Urinary bladder (tissue), 4 donors: ENCODE data around the gene CCDC18. TPM values are rescaled to one million over a fixed set of nuclear protein-coding genes. Genes with fewer than 3 reads are reported as not detected.

Experiments
- DNase-seq: peaks from one replicate; pipeline ENCODE4 v3.0.0-alpha.2; 2015; ENCODE audit errors: extremely low spot score
- H3K27ac ChIP-seq: one replicate; pipeline ENCODE4 v1.5.1; 2013; ENCODE audit warnings: low read depth, mild to moderate bottlenecking, moderate library complexity
- H3K36me3 ChIP-seq: one replicate; pipeline ENCODE4 v1.6.1; 2013; ENCODE audit warnings: mild to moderate bottlenecking, moderate library complexity; ENCODE audit not compliant: insufficient read depth
- H3K4me1 ChIP-seq: one replicate; pipeline ENCODE4 v1.6.1; 2013; ENCODE audit warnings: mild to moderate bottlenecking, moderate library complexity; ENCODE audit not compliant: insufficient read depth
- H3K4me3 ChIP-seq: one replicate; pipeline ENCODE4 v1.5.1; 2013; ENCODE audit warnings: low read depth, low read length
- WGBS: extraction: QIAGEN DNeasy Blood & Tissue Kit; methylation state at CpG from one replicate; pipeline ENCODE4 v1.1.7; 2013; 5-methylcytosine and 5-hydroxymethylcytosine counted together
- polyA plus RNA-seq: library from polyadenylated mRNA; stranded (reverse); fragments of 200-250 nt; gene quantifications from one replicate; pipeline ENCODE4 v1.2.3, GENCODE V29; 2013
- small RNA-seq: library from RNA; depleted of rRNA; stranded (forward); fragments of <200 nt; gene quantifications from one replicate; pipeline ENCODE3, GENCODE V24; 2014
- total RNA-seq: library from RNA; depleted of rRNA; stranded (reverse); fragments of >200 nt; gene quantifications from one replicate; pipeline ENCODE4 v1.2.3, GENCODE V29; 2014
- donor health status: healthy with polysubstance abuse.
- donor health status: healthy.

The CCDC18 gene
- total and polyA plus RNA-seq, 2 donors, result 2.2 to 16.7 TPM

DNA sequence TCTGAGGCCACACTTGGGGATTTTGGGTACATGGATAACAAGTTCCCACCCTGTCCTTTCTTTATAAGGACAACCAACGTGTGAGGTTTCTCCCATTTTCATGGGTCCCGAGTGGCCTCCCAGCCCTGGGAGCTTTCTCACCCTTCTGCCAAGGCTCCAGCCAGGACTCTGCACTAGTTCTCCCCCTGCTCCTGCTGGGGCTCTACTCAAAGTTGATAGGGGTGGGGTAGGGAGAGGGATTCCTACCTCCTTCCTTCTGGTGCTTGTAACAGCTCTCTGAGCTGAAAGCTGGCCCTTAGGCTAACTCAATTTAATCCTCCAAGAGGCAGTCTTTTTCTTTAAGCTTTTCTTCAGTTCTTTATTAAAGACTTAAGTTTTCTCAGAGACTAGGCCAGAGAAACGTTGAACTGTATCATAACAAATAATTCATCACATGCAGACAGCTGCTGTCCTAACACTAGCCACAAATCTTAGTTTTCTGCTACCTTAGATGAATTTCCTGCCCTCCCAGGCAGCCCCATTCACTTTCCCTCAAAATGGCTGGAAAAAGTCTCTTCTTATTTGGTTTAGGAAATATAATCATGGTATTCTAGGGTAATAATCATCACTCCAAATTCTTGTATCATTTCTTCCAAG lies 142.8 kb downstream of the CCDC18 start:
- WGBS, result 55% methylated on average over 3 of the region's 3 CpGs
- Histone ChIP-seq H3K27ac (no peak overlapping the region), H3K4me1 (no peaks in the 10 kb centered on the region), H3K4me3 (no peak overlapping the region), H3K36me3 (no peaks in the 10 kb centered on the region)
- no peak for DNase-seq

DNA sequence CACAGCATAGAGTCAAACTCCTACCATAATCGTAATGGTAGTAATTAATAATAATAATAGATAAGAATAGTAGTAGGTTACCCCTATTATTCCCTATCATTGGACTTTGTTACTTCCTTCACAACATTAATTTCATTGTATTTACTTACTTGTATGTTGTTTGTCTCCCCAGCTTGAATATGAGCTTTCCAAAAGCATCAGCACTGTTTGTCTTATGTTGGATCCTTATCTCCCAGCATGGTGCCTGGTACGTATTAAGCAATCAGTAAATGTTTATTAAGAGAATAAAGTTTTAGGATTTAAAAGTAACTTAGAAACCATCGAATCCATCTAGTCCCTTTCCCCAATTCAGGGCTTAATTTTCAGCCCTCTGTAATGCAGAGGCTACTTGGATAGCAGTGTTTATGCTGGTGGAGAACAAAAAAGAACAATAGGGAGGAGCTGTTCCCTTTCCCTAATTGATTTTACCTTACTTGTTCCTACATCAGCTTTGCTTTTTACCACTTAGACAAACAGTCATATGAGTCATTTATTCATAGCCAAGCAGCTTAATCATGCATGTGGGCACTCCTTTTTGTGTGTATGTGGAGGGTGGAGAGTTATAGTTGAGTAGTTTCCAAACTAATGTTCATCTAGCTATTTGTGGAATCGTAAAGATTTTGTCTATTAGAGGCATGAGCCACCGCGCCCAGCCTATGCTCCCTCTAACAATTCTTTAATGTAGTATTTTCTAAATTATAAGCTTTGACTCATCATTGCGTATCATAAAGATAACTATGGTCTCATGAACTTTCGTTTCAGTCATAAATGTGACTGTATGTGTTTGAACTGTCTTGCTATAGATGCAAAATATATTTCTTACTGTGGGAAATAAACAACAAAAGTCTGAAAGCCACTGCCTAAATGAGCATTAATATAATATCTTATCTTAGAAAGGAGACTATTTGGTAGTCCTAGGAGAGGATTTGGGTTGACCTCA lies 144.3 kb downstream of the CCDC18 start:
- H3K4me3 ChIP-seq, result no peak overlapping the region
- H3K36me3 ChIP-seq, result no peaks in the 10 kb centered on the region
- H3K4me1 ChIP-seq, result no peaks in the 10 kb centered on the region
- DNase-seq, result no peak
- WGBS, result 47% methylated on average over 8 of the region's 8 CpGs
- H3K27ac ChIP-seq, result no peak overlapping the region

Small RNA genes lying within 50 kb of the gene (small RNA-seq; reads per million reads assigned to genes)
- gene AC126124.1 (not detected), gene AL139421.1 (not detected)

Other genes with a start within 250 kb of the CCDC18 start
- 21.8 TPM for gene DIPK1A, start 219.3 kb upstream of the CCDC18 start, total RNA-seq
- 22.8 TPM for gene DIPK1A, start 219.3 kb upstream of the CCDC18 start, polyA plus RNA-seq
- gene MTF2, start 101.4 kb upstream of the CCDC18 start, total RNA-seq, result 72.4 TPM
- 7.9 TPM for gene MTF2, start 101.4 kb upstream of the CCDC18 start, polyA plus RNA-seq
- 72.3 TPM for gene TMED5, start 311 bp upstream of the CCDC18 start, total RNA-seq
- 31.5 TPM for gene TMED5, start 311 bp upstream of the CCDC18 start, polyA plus RNA-seq
- 47.4 TPM for gene DR1, start 165.2 kb downstream of the CCDC18 start, total RNA-seq
- gene DR1, start 165.2 kb downstream of the CCDC18 start, polyA plus RNA-seq, result 23.1 TPM